K562 (cell line): ENCODE results near the gene ENO2. TPM values are rescaled to one million over a fixed set of nuclear protein-coding genes. Genes with fewer than 3 reads are reported as not detected.
"Not testable (repeated sequence)": the region's sequence is repeated elsewhere in the genome, so short reads cannot be mapped to it uniquely, and the experiment has no call there.

Experiments used
- ATAC-seq: fragments of 200-7000 bp; cut with Tn5 transposase; 3 replicates; pipeline ENCODE4 v1.9.1; 2020; ENCODE audit warnings: moderate library complexity
- BruUV-seq: library from RNA; stranded (reverse); fragments of 400-500 nt; replicated peaks from 2 replicates; lab custom pipeline; 2021; lab: Mats Ljungman, UMichigan
- CTCF ChIA-PET: fragments of 300-600 bp; formaldehyde crosslinking; extraction: SDS; loops from one replicate; lab custom pipeline; 2021; ENCODE audit warnings: low intra/inter-chr PET ratio; lab: Yijun Ruan, JAX
- POLR2A ChIA-PET: fragments of 300-600, 350-650 bp; sonication (Branson Sonifier 250); formaldehyde crosslinking; extraction: SDS; loops from one replicate; lab custom pipeline; 2021; ENCODE audit warnings: antibody characterized with exemption, inconsistent platforms; lab: Yijun Ruan, JAX
- DNase-seq, 4 experiments: peaks; one replicate each; pipeline versions ENCODE4 v3.0.0 to v3.0.0-alpha.2; 2011 to 2018; ENCODE audit warnings: low spot score in 3 of 4, mixed read lengths in 3 of 4; ENCODE audit errors: extremely low read depth in 1 of 4
- FAIRE-seq: peaks from 2 replicates; lab custom pipeline; 2011; peaks lifted over from hg19 to GRCh38; lab: Jason Lieb, UNC
- H2AFZ ChIP-seq: 2 replicates; pipeline ENCODE4 v1.6.0; 2011; ENCODE audit warnings: low read depth, low read length, control low read depth, inconsistent platforms
- H3K27ac ChIP-seq: fragments of 200-600 bp; 3 replicates; pipeline ENCODE4 v1.8.0; 2011; ENCODE audit warnings: low read depth, mild to moderate bottlenecking, control low read depth, inconsistent platforms, low read length, moderate library complexity, mixed read lengths; ENCODE audit errors: extremely low read depth
- H3K27me3 ChIP-seq, 2 experiments: fragments of 300-600 bp in 1 of 2; 2 replicates in 1 of 2; 3 replicates in 1 of 2; pipeline versions ENCODE4 v1.6.0 to v1.8.0; 2011; ENCODE audit warnings: inconsistent platforms in 2 of 2, low read length in 2 of 2, mild to moderate bottlenecking in 1 of 2, mixed read lengths in 1 of 2, moderate library complexity in 1 of 2; ENCODE audit not compliant: control insufficient read depth in 2 of 2, insufficient read depth in 2 of 2
- H3K36me3 ChIP-seq: fragments of 300-600 bp; 3 replicates; pipeline ENCODE4 v1.8.0; 2011; ENCODE audit warnings: mild to moderate bottlenecking, low read length, inconsistent platforms; ENCODE audit not compliant: control insufficient read depth, insufficient read depth
- H3K4me1 ChIP-seq, 2 experiments: fragments of 200-600 bp in 1 of 2; replicated peaks in 1 of 2; 2 replicates in 1 of 2; 3 replicates in 1 of 2; pipeline versions ENCODE4 v1.5.1 to v1.8.0; 2011; ENCODE audit warnings: inconsistent platforms in 2 of 2, low read length in 2 of 2, mild to moderate bottlenecking in 1 of 2, mixed read lengths in 1 of 2, moderate library complexity in 1 of 2; ENCODE audit not compliant: control insufficient read depth in 2 of 2, insufficient read depth in 2 of 2
- H3K4me2 ChIP-seq: 2 replicates; pipeline ENCODE4 v1.6.1; 2011; ENCODE audit warnings: low read length, control low read depth, inconsistent platforms, mixed read lengths; ENCODE audit not compliant: insufficient read depth
- H3K4me3 ChIP-seq: fragments of 200-600 bp; sonication (generic), shearing (Covaris generic); 2 replicates; pipeline ENCODE4 v1.5.1; 2016; ENCODE audit warnings: control low read depth, inconsistent platforms
- H3K79me2 ChIP-seq: fragments of 200-600 bp; 3 replicates; pipeline ENCODE4 v1.8.0; 2011; ENCODE audit warnings: low read length, inconsistent platforms; ENCODE audit not compliant: control insufficient read depth, insufficient read depth
- H3K9ac ChIP-seq, 2 experiments: 2 replicates each; pipeline versions ENCODE4 v1.6.0 to v1.6.1; 2011; ENCODE audit warnings: low read depth in 2 of 2, low read length in 2 of 2, control low read depth in 1 of 2, inconsistent platforms in 1 of 2, mild to moderate bottlenecking in 1 of 2, mixed read lengths in 1 of 2; ENCODE audit not compliant: insufficient read depth in 1 of 2
- H3K9me1 ChIP-seq: one replicate; pipeline ENCODE4 v1.6.0; 2011; ENCODE audit warnings: inconsistent platforms, mild to moderate bottlenecking, low read length, moderate library complexity; ENCODE audit not compliant: control insufficient read depth, insufficient read depth
- H3K9me3 ChIP-seq: replicated peaks from 2 replicates; pipeline ENCODE4 v1.5.1; 2011; ENCODE audit warnings: low read depth, low read length, inconsistent platforms; ENCODE audit not compliant: control insufficient read depth, insufficient read depth
- H4K20me1 ChIP-seq: replicated peaks from 2 replicates; pipeline ENCODE4 v1.6.1; 2011; ENCODE audit warnings: low read length, inconsistent platforms, mixed read lengths; ENCODE audit not compliant: control insufficient read depth, insufficient read depth
- FIP1L1 ChIP-seq: fragments of 200-400 bp; formaldehyde crosslinking; IDR thresholded peaks from 2 replicates; pipeline ENCODE4 v1.6.1; 2018; ENCODE audit warnings: mild to moderate bottlenecking, low read depth, low read length; ENCODE audit not compliant: poor library complexity, severe bottlenecking
- SMARCC2 ChIP-seq: fragments of 450-650 bp; IDR thresholded peaks from 2 replicates; pipeline ENCODE4 v1.6.1; 2017; ENCODE audit warnings: antibody characterized with exemption, moderate library complexity, mild to moderate bottlenecking, low read depth
- ZBTB40 ChIP-seq, 2 experiments: fragments of 450-650 bp in 1 of 2; sonication (generic) in 1 of 2; formaldehyde crosslinking in 1 of 2; IDR thresholded peaks; 2 replicates each; pipeline versions ENCODE4 v1.7.1 to v1.9.0; 2016 to 2022; ENCODE audit warnings: inconsistent platforms in 1 of 2, mild to moderate bottlenecking in 1 of 2, missing genetic modification reagents in 1 of 2
- ZBTB7A ChIP-seq: IDR thresholded peaks from 2 replicates; pipeline ENCODE4 v1.6.1; 2011; ENCODE audit warnings: low read depth, mild to moderate bottlenecking, low read length, moderate library complexity, borderline replicate concordance; ENCODE audit not compliant: control insufficient read depth
- WGBS: fragments of 100-300 bp; shearing (Covaris generic); methylation state at CpG from one replicate; pipeline ENCODE4 v1.1.6; 2016; ENCODE audit warnings: low coverage, mixed read lengths; ENCODE audit not compliant: insufficient coverage; ENCODE audit errors: missing lambda C conversion rate; 5-methylcytosine and 5-hydroxymethylcytosine counted together
- in situ Hi-C: fragments of 300-500 bp; cut with MboI; formaldehyde crosslinking; loops from 4 replicates; pipeline ENCODE4 v1.15.0; 2018; ENCODE audit warnings: inconsistent platforms, mixed read lengths
- intact Hi-C: fragments of 100-400 bp; cut with micrococcal nuclease; formaldehyde crosslinking; loops from 2 replicates; pipeline ENCODE4 v1.14.2; 2022
- polyA plus RNA-seq, 8 experiments: library from polyadenylated mRNA; depleted of rRNA in 4 of 8; stranded (reverse) in 5 of 8; unstranded in 3 of 8; fragments of >200 nt; fragmentation: Nextera tagmentation in 2 of 8; fragmentation: Illumina TruSeq in 1 of 8; extraction: Ambion mirVana in 2 of 8; extraction: Trizol in 1 of 8; gene quantifications; 2 replicates each; pipeline versions ENCODE4 v1.2.1 to v1.2.3, GENCODE V29; 2011 to 2014; ENCODE audit warnings: inconsistent platforms in 1 of 8, missing spikeins in 1 of 8
- total RNA-seq, 7 experiments: library from RNA; depleted of rRNA in 6 of 7; stranded (reverse); fragments of >200 nt in 6 of 7; fragmentation: Illumina TruSeq in 2 of 7; extraction: Trizol in 2 of 7; gene quantifications; 2 replicates each; pipeline versions ENCODE4 v1.2.1 to v1.2.3, GENCODE V29; 2011 to 2021; ENCODE audit warnings: low replicate concordance in 1 of 7
- TF ChIP-seq, protein P1 (sequence below): fragments of 450-650 bp; formaldehyde crosslinking; IDR thresholded peaks from 2 replicates; pipeline ENCODE4 v1.4.0; 2020; ENCODE audit warnings: mild to moderate bottlenecking, moderate library complexity

ENO2 gene
- total and polyA plus RNA-seq, 9 of the 15 experiments (the other 6 are each of a cell fraction or from before 2014, with no cell fraction given) = 10.9 to 43.3 (median 21.0) TPM

GRCh38 chr12:6873094-6874014 is 41.0 kb upstream of the ENO2 start, which contains the start of gene SPSB2 (continued):
- TF ChIP-seq ZBTB7A (peak; percentile 91), FIP1L1 (peak; percentile 39), ZBTB40 (IDR thresholded peaks at IDR 0.05) (peak; percentile 86), ZBTB40 (CRISPR knock-in tag; IDR thresholded peaks at IDR 0.05) (no peak), SMARCC2 (no peak)
- TF ChIP-seq, protein P1, sequence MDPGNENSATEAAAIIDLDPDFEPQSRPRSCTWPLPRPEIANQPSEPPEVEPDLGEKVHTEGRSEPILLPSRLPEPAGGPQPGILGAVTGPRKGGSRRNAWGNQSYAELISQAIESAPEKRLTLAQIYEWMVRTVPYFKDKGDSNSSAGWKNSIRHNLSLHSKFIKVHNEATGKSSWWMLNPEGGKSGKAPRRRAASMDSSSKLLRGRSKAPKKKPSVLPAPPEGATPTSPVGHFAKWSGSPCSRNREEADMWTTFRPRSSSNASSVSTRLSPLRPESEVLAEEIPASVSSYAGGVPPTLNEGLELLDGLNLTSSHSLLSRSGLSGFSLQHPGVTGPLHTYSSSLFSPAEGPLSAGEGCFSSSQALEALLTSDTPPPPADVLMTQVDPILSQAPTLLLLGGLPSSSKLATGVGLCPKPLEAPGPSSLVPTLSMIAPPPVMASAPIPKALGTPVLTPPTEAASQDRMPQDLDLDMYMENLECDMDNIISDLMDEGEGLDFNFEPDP = no peak

GRCh38 chr12:6874015-6874368 is 40.4 kb upstream of the ENO2 start:
- intact Hi-C loops, BruUV-seq, FAIRE-seq, H3K27me3 ChIP-seq, DNase-seq, in situ Hi-C loops, ATAC-seq, CTCF ChIA-PET, H3K9me3 ChIP-seq, H3K9me1 ChIP-seq: not testable (repeated sequence)
- Histone ChIP-seq H3K79me2 (peaks cover 42% of the 10 kb centered on the region), H3K4me2 (peak overlapping the region; percentile 95), H3K9ac (peak overlapping the region; percentile 83 to 94; a peak in 3 of 4 replicates), H2AFZ (peak overlapping the region; percentile 94), H4K20me1 (peaks cover 37% of the 10 kb centered on the region), H3K4me3 (peak overlapping the region; percentile 73), H3K4me1 (peaks cover 25 to 41% of the 10 kb centered on the region in 2 experiments; a peak in 4 of 5 replicates), H3K36me3 (peaks cover 39% of the 10 kb centered on the region), H3K27ac (peak overlapping the region; percentile 73)
- 76% methylated on average over 4 of the region's 9 CpGs for WGBS
- POLR2A ChIA-PET = interaction anchor here (0.5 to 3.0 kb wide), 7 partner anchors 11 to 537 kb away, joined by 3 to 17 read pairs (median 3); partner anchors contain the start of genes C12orf57, CDCA3 and RNU7-1
